Activated CD4-positive, alpha-beta T cell treated with anti-CD3 and anti-CD28 coated beads for 36 hours (primary cell): Measurements from ENCODE around the gene FAM20B. TPM values are rescaled to one million over a fixed set of nuclear protein-coding genes. Genes with fewer than 3 reads are reported as not detected.

Experiments used
- ATAC-seq: fragments of 200-7000 bp; cut with Tn5 transposase; one replicate; pipeline ENCODE4 v1.10.0; 2021; ENCODE audit warnings: mild to moderate bottlenecking, moderate library complexity
- CTCF ChIA-PET: fragments of 350-600 bp; sonication (Branson Sonifier 250); formaldehyde crosslinking; loops from one replicate; lab custom pipeline; 2021; ENCODE audit warnings: antibody characterized with exemption; lab: Charles Lee
- POLR2A ChIA-PET: fragments of 350-600 bp; sonication (Branson Sonifier 250); formaldehyde crosslinking; loops from one replicate; lab custom pipeline; 2021; ENCODE audit warnings: antibody characterized with exemption, inconsistent platforms; lab: Charles Lee
- DNase-seq: peaks from one replicate; pipeline ENCODE4 v3.0.0-alpha.2; 2020
- H3K27ac Mint-ChIP-seq: one replicate; pipeline ENCODE4 v1.8.0; 2021; ENCODE audit warnings: mixed read lengths
- H3K27me3 Mint-ChIP-seq: one replicate; pipeline ENCODE4 v1.8.0; 2021; ENCODE audit warnings: mixed read lengths
- H3K36me3 Mint-ChIP-seq: one replicate; pipeline ENCODE4 v1.8.0; 2021; ENCODE audit warnings: low read depth, mixed read lengths
- H3K4me1 Mint-ChIP-seq: one replicate; pipeline ENCODE4 v1.8.0; 2021; ENCODE audit warnings: mixed read lengths
- H3K4me3 Mint-ChIP-seq: one replicate; pipeline ENCODE4 v1.8.0; 2021; ENCODE audit warnings: mild to moderate bottlenecking, moderate library complexity, mixed read lengths
- H3K9me3 Mint-ChIP-seq: one replicate; pipeline ENCODE4 v1.8.0; 2021; ENCODE audit warnings: low read depth, mixed read lengths
- intact Hi-C, 2 experiments: fragments of 100-400 bp; cut with DNase I in 1 of 2; cut with micrococcal nuclease in 1 of 2; formaldehyde crosslinking; loops; one replicate each; pipeline versions ENCODE4 v1.14.2 to v1.15.1; 2022 to 2024; cut with DNase I, micrococcal nuclease
- total RNA-seq, 2 experiments: library from RNA; stranded (reverse); gene quantifications; one replicate each; pipeline ENCODE4 v1.2.3, GENCODE V29; 2021

The FAM20B gene
- total RNA-seq, 2 experiments from 2014 or later: 21.7 to 35.8 TPM

DNA sequence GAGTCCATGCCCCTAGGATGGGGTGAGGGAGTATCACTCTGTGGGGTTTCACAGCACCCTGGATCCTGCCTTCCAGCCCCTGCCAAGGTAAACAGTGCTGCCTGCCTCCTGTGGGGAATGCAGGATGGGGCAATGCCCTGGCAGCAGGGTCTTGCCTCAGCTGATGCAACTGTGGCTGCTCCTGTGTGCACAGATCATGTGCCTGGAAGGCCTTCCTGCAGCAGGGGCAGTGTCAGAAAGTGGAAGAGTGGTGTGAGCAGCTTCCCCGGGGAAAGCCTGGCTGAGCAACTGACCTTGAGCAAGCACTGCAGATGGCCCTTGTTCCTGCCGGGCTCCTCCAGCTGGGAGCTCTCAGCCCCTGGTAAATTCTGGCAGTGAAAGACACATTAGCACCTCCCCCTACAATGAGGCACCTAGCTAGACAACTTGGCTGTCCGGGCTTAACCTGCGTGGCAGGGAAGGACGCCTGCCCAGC, 66.0 kb downstream of the FAM20B start:
- no peak for ATAC-seq
- no peaks in the 10 kb centered on the region for H3K4me1 Mint-ChIP-seq
- intact Hi-C loops: no loop called here
- H3K9me3 Mint-ChIP-seq: no peaks in the 10 kb centered on the region
- no peak overlapping the region for H3K27ac Mint-ChIP-seq
- no peak for DNase-seq
- H3K27me3 Mint-ChIP-seq: no peaks in the 10 kb centered on the region
- H3K4me3 Mint-ChIP-seq: no peak overlapping the region
- H3K36me3 Mint-ChIP-seq: peaks cover 22% of the 10 kb centered on the region
- CTCF ChIA-PET: no interaction called here
- POLR2A ChIA-PET: interaction anchor here (0.6 kb wide), 1 partner anchor 37 kb away, joined by 4 read pairs; no protein-coding TSS in a partner anchor

- peak overlapping the region; percentile 45 for H3K27ac Mint-ChIP-seq
- ChIA-PET CTCF (interaction anchor here (0.8 to 2.6 kb wide), 2 partner anchors 12 to 793 kb away, joined by 3 to 7 read pairs; no protein-coding TSS in a partner anchor), POLR2A (interaction anchor here (0.6 kb wide), 1 partner anchor 565 kb away, joined by 6 read pairs; no protein-coding TSS in a partner anchor)
- H3K36me3 Mint-ChIP-seq: peaks cover 27% of the 10 kb centered on the region
- intact Hi-C loops: no loop called here
- no peaks in the 10 kb centered on the region for H3K27me3 Mint-ChIP-seq
- H3K9me3 Mint-ChIP-seq: no peaks in the 10 kb centered on the region
- H3K4me1 Mint-ChIP-seq: no peaks in the 10 kb centered on the region
- DNase-seq (no peak), ATAC-seq (no peak)
- no peak overlapping the region for H3K4me3 Mint-ChIP-seq
Observed at GRCh38 chr1:179092896-179093461, 67.3 kb downstream of the FAM20B start.

- H3K4me1 Mint-ChIP-seq: no peaks in the 10 kb centered on the region
- H3K27me3 Mint-ChIP-seq: no peaks in the 10 kb centered on the region
- no peak for DNase-seq
- ChIA-PET POLR2A (no interaction called here), CTCF (interaction anchor here (1.2 to 2.6 kb wide), 2 partner anchors 11 to 18 kb away, joined by 3 to 7 read pairs; no protein-coding TSS in a partner anchor)
- no peak overlapping the region for H3K4me3 Mint-ChIP-seq
- no peaks in the 10 kb centered on the region for H3K9me3 Mint-ChIP-seq
- intact Hi-C loops: no loop called here
- H3K27ac Mint-ChIP-seq: no peak overlapping the region
- no peak for ATAC-seq
- H3K36me3 Mint-ChIP-seq: peaks cover 23% of the 10 kb centered on the region
Observed at GRCh38 chr1:179094818-179095217, 69.1 kb downstream of the FAM20B start.

GRCh38 chr1:179095377-179095776, 69.7 kb downstream of the FAM20B start:
- intact Hi-C loops: no loop called here
- no peaks in the 10 kb centered on the region for H3K9me3 Mint-ChIP-seq
- no peak overlapping the region for H3K27ac Mint-ChIP-seq
- ChIA-PET CTCF (interaction anchor here (2.6 kb wide), 1 partner anchor 10 kb away, joined by 7 read pairs; no protein-coding TSS in a partner anchor), POLR2A (no interaction called here)
- H3K36me3 Mint-ChIP-seq: peaks cover 21% of the 10 kb centered on the region
- ATAC-seq (no peak), DNase-seq (no peak)
- H3K4me3 Mint-ChIP-seq: no peak overlapping the region
- no peaks in the 10 kb centered on the region for H3K4me1 Mint-ChIP-seq
- no peaks in the 10 kb centered on the region for H3K27me3 Mint-ChIP-seq

DNA sequence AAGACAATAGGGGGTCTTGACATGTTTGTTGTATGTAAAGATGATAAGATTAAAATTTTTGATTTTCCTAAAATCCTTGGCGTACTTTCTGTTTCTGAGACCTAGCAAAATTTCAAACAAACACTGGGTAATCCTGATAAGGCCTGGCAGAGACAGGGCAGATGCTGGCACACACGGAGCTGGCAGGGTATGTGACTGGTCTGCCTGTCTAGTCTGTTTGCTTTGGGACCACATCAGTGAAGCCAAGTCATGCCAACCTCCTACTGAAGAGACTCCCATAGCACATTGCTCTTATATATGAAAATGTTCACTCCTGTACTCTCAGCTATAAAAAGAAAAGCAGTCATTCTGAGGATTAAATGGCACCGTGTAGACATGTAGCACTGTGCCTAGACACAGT, 70.2 kb downstream of the FAM20B start:
- no peak overlapping the region for H3K27ac Mint-ChIP-seq
- CTCF ChIA-PET: no interaction called here
- ATAC-seq: no peak
- peaks cover 19% of the 10 kb centered on the region for H3K36me3 Mint-ChIP-seq
- intact Hi-C loops: no loop called here
- POLR2A ChIA-PET: no interaction called here
- no peaks in the 10 kb centered on the region for H3K9me3 Mint-ChIP-seq
- no peak for DNase-seq
- no peak overlapping the region for H3K4me3 Mint-ChIP-seq
- no peaks in the 10 kb centered on the region for H3K4me1 Mint-ChIP-seq
- H3K27me3 Mint-ChIP-seq: no peaks in the 10 kb centered on the region

GRCh38 chr1:179099891-179100290, 74.2 kb downstream of the FAM20B start:
- ChIA-PET POLR2A (no interaction called here), CTCF (interaction anchor here (0.5 kb wide), 1 partner anchor 19 kb away, joined by 3 read pairs; no protein-coding TSS in a partner anchor)
- intact Hi-C loops: no loop called here
- Mint-ChIP-seq H3K4me3 (no peak overlapping the region), H3K36me3 (peaks cover 7% of the 10 kb centered on the region), H3K27me3 (no peaks in the 10 kb centered on the region), H3K27ac (no peak overlapping the region), H3K4me1 (no peaks in the 10 kb centered on the region), H3K9me3 (no peaks in the 10 kb centered on the region)
- DNase-seq (no peak), ATAC-seq (no peak)

- CTCF ChIA-PET: no interaction called here
Observed at GRCh38 chr1:179101566-179101965, 75.9 kb downstream of the FAM20B start.

DNA sequence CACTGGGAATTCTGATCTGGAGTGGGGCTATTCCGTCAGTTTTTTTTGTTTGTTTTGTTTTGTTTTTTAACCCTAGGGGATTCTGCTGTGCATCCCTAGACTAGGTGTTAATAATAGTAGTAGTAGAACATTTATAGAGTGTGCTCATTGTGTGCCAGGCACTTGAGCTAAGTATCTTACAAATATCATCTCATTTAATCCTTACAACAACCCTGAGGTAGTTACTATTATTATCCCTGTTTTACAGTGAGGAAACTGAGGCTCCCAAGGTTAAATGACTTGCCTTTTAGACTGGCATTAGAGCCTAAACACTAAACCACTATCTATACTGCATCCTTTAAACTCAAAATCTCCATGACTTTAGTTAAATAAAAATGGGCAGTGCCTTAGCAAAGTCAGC, 78.3 kb downstream of the FAM20B start:
- no peak for ATAC-seq
- intact Hi-C loops: no loop called here
- no peak for DNase-seq
- Mint-ChIP-seq H3K4me1 (no peaks in the 10 kb centered on the region), H3K4me3 (no peak overlapping the region), H3K36me3 (peaks cover 10% of the 10 kb centered on the region), H3K27me3 (no peaks in the 10 kb centered on the region), H3K27ac (no peak overlapping the region), H3K9me3 (no peaks in the 10 kb centered on the region)
- CTCF ChIA-PET: no interaction called here
- POLR2A ChIA-PET: no interaction called here

More at GRCh38 chr1:179101566-179101965, 75.9 kb downstream of the FAM20B start:
- no peak for ATAC-seq
- Mint-ChIP-seq H3K9me3 (no peaks in the 10 kb centered on the region), H3K36me3 (peaks cover 7% of the 10 kb centered on the region), H3K27me3 (no peaks in the 10 kb centered on the region), H3K4me3 (no peak overlapping the region), H3K4me1 (no peaks in the 10 kb centered on the region), H3K27ac (no peak overlapping the region)
- POLR2A ChIA-PET: no interaction called here
- no peak for DNase-seq
- intact Hi-C loops: no loop called here

- ChIA-PET CTCF (interaction anchor here (0.7 to 1.8 kb wide), 4 partner anchors 11 to 562 kb away, joined by 3 to 13 read pairs (median 5); no protein-coding TSS in a partner anchor), POLR2A (no interaction called here)
- no peak for DNase-seq
- no peaks in the 10 kb centered on the region for H3K4me1 Mint-ChIP-seq
- peaks cover 14% of the 10 kb centered on the region for H3K36me3 Mint-ChIP-seq
- no peaks in the 10 kb centered on the region for H3K9me3 Mint-ChIP-seq
- no peak overlapping the region for H3K4me3 Mint-ChIP-seq
- ATAC-seq: no peak
- no peaks in the 10 kb centered on the region for H3K27me3 Mint-ChIP-seq
- intact Hi-C loops: no loop called here
- no peak overlapping the region for H3K27ac Mint-ChIP-seq
Observed at GRCh38 chr1:179104611-179105250, 79.0 kb downstream of the FAM20B start.

GRCh38 chr1:179105393-179105792, 79.7 kb downstream of the FAM20B start:
- H3K4me1 Mint-ChIP-seq: no peaks in the 10 kb centered on the region
- DNase-seq (peak; percentile 26), ATAC-seq (peak; percentile 30)
- peaks cover 16% of the 10 kb centered on the region for H3K36me3 Mint-ChIP-seq
- H3K4me3 Mint-ChIP-seq: no peak overlapping the region
- intact Hi-C loops: no loop called here
- no peaks in the 10 kb centered on the region for H3K27me3 Mint-ChIP-seq
- no peaks in the 10 kb centered on the region for H3K9me3 Mint-ChIP-seq
- no peak overlapping the region for H3K27ac Mint-ChIP-seq
- ChIA-PET POLR2A (no interaction called here), CTCF (interaction anchor here (0.7 to 1.8 kb wide), 6 partner anchors 11 to 562 kb away, joined by 3 to 13 read pairs (median 4); no protein-coding TSS in a partner anchor)

DNA sequence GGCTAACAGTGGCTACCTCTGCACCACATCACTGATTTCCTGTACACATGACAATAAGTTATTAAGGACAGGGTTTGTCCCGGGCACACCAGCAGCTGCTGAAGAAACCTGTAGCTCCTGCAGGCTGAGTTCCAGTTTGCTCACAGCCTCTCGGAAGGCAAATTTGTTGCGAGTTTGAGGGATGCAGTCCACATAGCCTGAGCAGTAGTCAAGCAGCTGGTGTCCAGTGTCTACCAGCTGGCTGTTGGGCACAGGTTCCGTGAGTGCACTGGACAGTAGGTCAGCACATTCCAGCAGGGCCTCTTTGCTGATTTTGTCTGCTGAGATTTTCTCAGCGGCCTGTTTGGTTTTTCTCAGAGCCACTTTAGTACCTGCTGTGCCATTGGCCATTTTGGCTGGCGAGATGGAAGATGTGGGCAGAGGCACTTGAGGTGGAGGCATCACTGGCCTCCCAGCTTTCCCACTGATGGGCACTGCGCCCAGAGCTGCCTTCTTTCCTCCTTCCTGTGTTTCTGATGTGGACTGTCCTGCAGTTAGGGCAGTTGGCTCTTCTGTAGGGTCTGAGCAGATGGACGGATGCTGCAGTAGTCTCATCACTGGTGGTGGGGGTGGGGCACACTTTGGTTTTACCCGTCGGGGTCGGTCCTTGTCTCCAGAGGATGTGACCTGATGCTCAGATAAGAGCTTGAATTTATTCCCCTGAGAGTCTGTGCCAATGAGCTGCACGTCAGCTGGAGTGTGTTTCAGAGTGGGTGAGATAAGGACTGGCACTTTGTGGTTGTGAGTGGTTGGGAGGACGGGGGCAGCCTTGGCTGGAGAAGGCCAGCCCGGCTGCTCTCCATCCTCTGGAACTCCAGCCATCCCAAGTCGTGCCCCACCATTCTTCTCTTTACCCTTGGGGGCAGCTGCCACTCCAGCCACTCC, 82.3 kb downstream of the FAM20B start:
- DNase-seq: no peak
- H3K9me3 Mint-ChIP-seq: no peaks in the 10 kb centered on the region
- peaks cover 16% of the 10 kb centered on the region for H3K36me3 Mint-ChIP-seq
- intact Hi-C loops: no loop called here
- no peak overlapping the region for H3K4me3 Mint-ChIP-seq
- no peak overlapping the region for H3K27ac Mint-ChIP-seq
- H3K27me3 Mint-ChIP-seq: no peaks in the 10 kb centered on the region
- ChIA-PET POLR2A (no interaction called here), CTCF (interaction anchor here (0.7 kb wide), 1 partner anchor 578 kb away, joined by 3 read pairs; no protein-coding TSS in a partner anchor)
- ATAC-seq: no peak
- H3K4me1 Mint-ChIP-seq: no peaks in the 10 kb centered on the region
